Common myeloid progenitor, CD34-positive (primary cell): ENCODE results near the gene WDFY2.

Source experiments
- CTCF ChIA-PET: fragments of 350-600 bp; sonication (Branson Sonifier 250); formaldehyde crosslinking; loops from one replicate; lab custom pipeline; 2021; ENCODE audit warnings: antibody characterized with exemption; lab: Charles Lee
- POLR2A ChIA-PET: fragments of 350-600 bp; sonication (Branson Sonifier 250); formaldehyde crosslinking; loops from one replicate; lab custom pipeline; 2021; ENCODE audit warnings: antibody characterized with exemption; lab: Charles Lee
- DNase-seq, 3 donors: peaks; one replicate each; pipeline versions ENCODE4 v3.0.0 to v3.0.0-alpha.2; 2013
- H3K27ac ChIP-seq, 2 experiments: 1 replicate in 1 of 2; 2 replicates in 1 of 2; pipeline ENCODE4 v1.7.0; 2013; ENCODE audit warnings: inconsistent platforms in 2 of 2, low read length in 2 of 2, mild to moderate bottlenecking in 2 of 2, low read depth in 1 of 2, moderate library complexity in 1 of 2; ENCODE audit not compliant: severe bottlenecking in 2 of 2, insufficient read depth in 1 of 2, poor library complexity in 1 of 2
- H3K27me3 ChIP-seq, 5 experiments: replicated peaks in 2 of 5; 1 replicate in 3 of 5; 2 replicates in 2 of 5; pipeline versions ENCODE4 v1.6.1 to v1.7.0; 2013; ENCODE audit warnings: low read length in 4 of 5, mild to moderate bottlenecking in 2 of 5, moderate library complexity in 2 of 5, inconsistent platforms in 1 of 5; ENCODE audit not compliant: insufficient read depth in 5 of 5, control insufficient read depth in 4 of 5
- H3K36me3 ChIP-seq, 4 experiments: 1 replicate in 2 of 4; 2 replicates in 2 of 4; pipeline versions ENCODE4 v1.6.1 to v1.7.0; 2013; ENCODE audit warnings: low read length in 3 of 4, control low read depth in 1 of 4, mild to moderate bottlenecking in 1 of 4; ENCODE audit not compliant: control insufficient read depth in 4 of 4, insufficient read depth in 4 of 4
- H3K4me1 ChIP-seq, 4 experiments: 1 replicate in 3 of 4; 2 replicates in 1 of 4; pipeline versions ENCODE4 v1.6.1 to v1.7.1; 2013; ENCODE audit warnings: low read length in 3 of 4, mild to moderate bottlenecking in 3 of 4, control low read depth in 1 of 4, inconsistent platforms in 1 of 4, moderate library complexity in 1 of 4; ENCODE audit not compliant: control insufficient read depth in 4 of 4, insufficient read depth in 4 of 4; ENCODE audit errors: control extremely low read depth in 1 of 4
- H3K4me3 ChIP-seq, 7 experiments: 1 replicate in 4 of 7; 2 replicates in 3 of 7; pipeline versions ENCODE4 v1.5.1 to v1.7.0; 2013; ENCODE audit warnings: mild to moderate bottlenecking in 7 of 7, low read length in 6 of 7, moderate library complexity in 6 of 7, inconsistent platforms in 2 of 7, low read depth in 2 of 7, control low read depth in 1 of 7; ENCODE audit not compliant: insufficient read depth in 4 of 7, control insufficient read depth in 1 of 7; ENCODE audit errors: extremely low read depth in 1 of 7
- H3K9me3 ChIP-seq, 5 experiments: 1 replicate in 4 of 5; 2 replicates in 1 of 5; pipeline versions ENCODE4 v1.6.1 to v1.7.1; 2013; ENCODE audit warnings: low read length in 4 of 5, mild to moderate bottlenecking in 2 of 5, inconsistent platforms in 1 of 5, low read depth in 1 of 5, moderate library complexity in 1 of 5; ENCODE audit not compliant: control insufficient read depth in 4 of 5, insufficient read depth in 2 of 5; ENCODE audit errors: control extremely low read depth in 1 of 5
- WGBS: methylation state at CpG from one replicate; pipeline ENCODE4 v1.1.5; 2013; ENCODE audit not compliant: insufficient coverage; 5-methylcytosine and 5-hydroxymethylcytosine counted together

The WDFY2 gene

GRCh38 chr13:51734786-51735185 is 150.5 kb downstream of the WDFY2 start:
- H3K27me3 ChIP-seq, result no peaks in the 10 kb centered on the region
- no peak for DNase-seq

GRCh38 chr13:51737609-51738008 is 153.3 kb downstream of the WDFY2 start:
- DNase-seq, result peak in 2 of 3 donors; percentile 13 to 20
- WGBS, result 83% methylated on average over 1 of the region's 3 CpGs
- ChIA-PET POLR2A (no interaction called here), CTCF (interaction anchor here (0.7 kb wide), 1 partner anchor 14 kb away, joined by 3 read pairs; no protein-coding TSS in a partner anchor)
- H3K36me3 ChIP-seq, result peaks cover 6 to 48% (median 33%) of the 10 kb centered on the region in 4 experiments
- H3K27me3 ChIP-seq, result no peaks in the 10 kb centered on the region
- peaks cover 0 to 17% (median 0%) of the 10 kb centered on the region in 4 experiments for H3K4me1 ChIP-seq
- no peaks in the 10 kb centered on the region for H3K9me3 ChIP-seq
- no peak overlapping the region for H3K4me3 ChIP-seq
- no peak overlapping the region for H3K27ac ChIP-seq

More at GRCh38 chr13:51734786-51735185, 150.5 kb downstream of the WDFY2 start:
- CTCF ChIA-PET, result no interaction called here
- H3K9me3 ChIP-seq, result no peaks in the 10 kb centered on the region
- POLR2A ChIA-PET, result no interaction called here
- peaks cover 0 to 34% (median 20%) of the 10 kb centered on the region in 4 experiments for H3K36me3 ChIP-seq
- H3K27ac ChIP-seq, result no peak overlapping the region
- H3K4me3 ChIP-seq, result no peak overlapping the region
- WGBS, result 93% methylated on average over 2 of the region's 2 CpGs
- H3K4me1 ChIP-seq, result peaks cover 0 to 17% (median 2%) of the 10 kb centered on the region in 4 experiments

DNA sequence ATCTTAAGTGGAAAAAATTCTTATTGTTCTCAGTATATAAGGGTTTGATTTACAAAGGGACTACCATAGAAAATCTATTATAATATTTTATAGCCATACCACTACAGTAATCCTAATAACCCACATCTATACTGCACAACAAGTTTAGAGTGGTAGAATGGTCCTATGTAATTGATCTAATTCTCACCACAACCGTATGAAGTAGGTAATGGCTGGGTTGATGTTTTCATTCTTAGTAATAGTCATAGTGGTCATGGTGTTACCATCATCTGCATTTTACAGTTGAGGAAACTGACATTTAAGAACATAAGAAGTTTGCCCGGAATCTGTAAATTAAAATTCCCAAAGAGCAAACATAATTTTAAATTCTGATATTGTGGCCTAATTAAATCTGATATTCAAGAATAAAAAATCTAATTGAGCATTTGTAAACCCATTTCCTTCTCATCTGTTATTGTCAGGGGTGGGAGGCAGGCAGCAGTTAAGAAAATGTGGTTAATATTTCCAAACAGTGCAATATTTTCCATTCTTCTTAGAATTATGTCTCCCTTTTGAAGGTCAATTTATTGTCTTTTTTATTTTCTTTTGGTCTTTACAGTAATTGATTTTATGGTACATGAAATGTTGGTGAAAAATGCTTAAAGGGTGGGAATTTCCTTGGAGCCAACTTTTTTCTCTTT is 154.1 kb downstream of the WDFY2 start:
- no CpG with 5 or more reads among the region's 2 CpGs for WGBS
- no peak for DNase-seq
- POLR2A ChIA-PET, result no interaction called here
- no peaks in the 10 kb centered on the region for H3K9me3 ChIP-seq
- no peaks in the 10 kb centered on the region for H3K27me3 ChIP-seq
- H3K4me3 ChIP-seq, result no peak overlapping the region
- peaks cover 6 to 52% (median 36%) of the 10 kb centered on the region in 4 experiments for H3K36me3 ChIP-seq
- H3K27ac ChIP-seq, result no peak overlapping the region
- CTCF ChIA-PET, result no interaction called here
- H3K4me1 ChIP-seq, result peaks cover 0 to 17% (median 0%) of the 10 kb centered on the region in 4 experiments

DNA sequence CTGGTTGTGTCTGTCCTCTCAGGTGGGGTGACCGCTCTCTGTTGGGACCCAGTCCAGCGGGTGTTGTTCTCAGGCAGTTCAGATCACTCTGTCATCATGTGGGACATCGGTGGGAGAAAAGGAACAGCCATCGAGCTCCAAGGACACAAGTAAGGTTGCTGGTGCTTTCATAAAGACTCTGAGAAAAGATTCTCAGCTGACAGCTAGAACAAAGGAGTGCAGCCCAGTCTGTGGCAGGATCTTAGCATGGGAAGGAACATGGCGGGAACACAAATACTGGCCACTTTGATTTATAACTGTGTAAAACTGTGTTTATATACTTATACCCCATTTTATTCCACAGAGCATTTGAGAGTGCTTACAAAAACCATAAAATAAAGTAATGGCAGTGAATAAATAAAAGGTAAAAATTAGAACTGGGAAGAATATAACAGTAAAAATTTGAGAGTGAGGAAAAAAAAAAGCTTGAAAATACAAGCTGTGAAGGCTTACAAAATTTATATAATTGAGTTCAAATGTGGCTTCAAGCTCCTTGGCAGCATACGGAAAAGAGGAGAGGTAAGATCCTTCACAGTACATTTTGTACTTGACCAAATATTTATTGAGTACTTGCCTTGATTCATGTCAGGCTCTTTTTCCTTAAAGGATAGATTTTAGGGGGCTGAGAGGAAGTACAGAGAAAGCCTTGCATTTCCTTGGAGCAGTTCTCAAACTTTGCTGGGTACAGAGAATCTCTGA is 154.9 kb downstream of the WDFY2 start:
- no peak overlapping the region for H3K27ac ChIP-seq
- H3K36me3 ChIP-seq, result peaks cover 8 to 59% (median 34%) of the 10 kb centered on the region in 4 experiments
- POLR2A ChIA-PET, result no interaction called here
- peaks cover 0 to 10% (median 0%) of the 10 kb centered on the region in 4 experiments for H3K4me1 ChIP-seq
- CTCF ChIA-PET, result interaction anchor here (0.6 to 0.9 kb wide), 4 partner anchors 9 to 304 kb away, joined by 3 to 5 read pairs (median 3); no protein-coding TSS in a partner anchor
- no peak for DNase-seq
- no peak overlapping the region for H3K4me3 ChIP-seq
- H3K27me3 ChIP-seq, result no peaks in the 10 kb centered on the region
- no peaks in the 10 kb centered on the region for H3K9me3 ChIP-seq
- 96% methylated on average over 5 of the region's 6 CpGs for WGBS

DNA sequence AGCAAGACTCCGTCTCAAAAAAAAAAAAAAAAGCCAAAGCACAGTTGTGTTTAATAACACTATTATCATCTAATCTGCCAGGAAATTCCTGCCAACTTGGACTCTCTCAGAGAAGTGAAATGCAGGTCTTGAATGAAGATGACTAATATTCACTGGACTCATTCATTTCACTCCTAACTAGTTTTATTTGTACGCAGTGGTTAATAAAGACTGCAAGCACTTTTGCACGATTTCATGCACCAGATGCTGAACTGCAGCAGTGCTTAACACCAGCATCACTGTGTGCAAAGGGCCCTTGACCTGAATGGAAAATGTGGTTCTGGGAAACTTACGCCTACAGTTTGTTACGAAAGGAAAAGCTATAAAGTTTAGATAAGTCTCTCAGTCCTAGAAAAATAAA is 156.4 kb downstream of the WDFY2 start:
- no peaks in the 10 kb centered on the region for H3K9me3 ChIP-seq
- H3K27ac ChIP-seq, result no peak overlapping the region
- peaks cover 8 to 61% (median 37%) of the 10 kb centered on the region in 4 experiments for H3K36me3 ChIP-seq
- ChIA-PET CTCF (interaction anchor here (1.0 to 3.6 kb wide), 3 partner anchors 12 to 288 kb away, joined by 3 to 17 read pairs (median 8); partner anchors contain the start of gene INTS6), POLR2A (no interaction called here)
- 100% methylated on average over 5 of the region's 5 CpGs for WGBS
- no peak overlapping the region for H3K4me3 ChIP-seq
- DNase-seq, result no peak
- H3K4me1 ChIP-seq, result peaks cover 0 to 4% (median 0%) of the 10 kb centered on the region in 4 experiments
- H3K27me3 ChIP-seq, result no peaks in the 10 kb centered on the region

DNA sequence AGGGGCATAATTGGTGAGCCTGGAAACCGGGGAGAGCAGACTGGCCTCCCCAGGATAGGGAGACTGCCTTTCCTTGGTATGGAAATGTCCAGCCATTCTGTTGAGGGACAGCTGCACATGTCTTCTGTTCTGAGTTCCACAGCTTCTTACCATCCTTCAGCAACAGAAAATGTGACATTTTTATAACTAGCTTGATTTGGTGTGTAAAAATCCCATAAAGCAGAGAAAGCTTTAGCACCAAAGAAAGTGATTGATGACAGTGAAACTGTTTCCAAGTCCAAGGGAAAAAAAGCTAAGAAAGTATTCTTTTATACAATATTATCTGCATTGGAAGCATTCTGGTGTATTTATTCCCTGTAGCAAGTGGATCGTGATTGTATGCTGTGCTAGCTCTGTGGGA is 157.8 kb downstream of the WDFY2 start:
- CTCF ChIA-PET, result interaction anchor here (0.6 to 3.6 kb wide), 3 partner anchors 11 to 1734 kb away, joined by 3 to 17 read pairs (median 8); no protein-coding TSS in a partner anchor
- Histone ChIP-seq H3K36me3 (peaks cover 13 to 68% (median 41%) of the 10 kb centered on the region in 4 experiments), H3K27me3 (no peaks in the 10 kb centered on the region), H3K9me3 (peaks cover 0 to 5% (median 0%) of the 10 kb centered on the region in 5 experiments), H3K27ac (no peak overlapping the region), H3K4me1 (peaks cover 0 to 4% (median 0%) of the 10 kb centered on the region in 4 experiments), H3K4me3 (no peak overlapping the region)
- no peak for DNase-seq
- POLR2A ChIA-PET, result interaction anchor here (0.5 to 0.6 kb wide), 2 partner anchors 31 to 419 kb away, joined by 3 read pairs; no protein-coding TSS in a partner anchor
- WGBS, result 100% methylated on average over 1 of the region's 2 CpGs
